H9 (cell line): ENCODE data around the gene MMD2. TPM values are rescaled to one million over a fixed set of nuclear protein-coding genes. Genes with fewer than 3 reads are reported as not detected.

Experiments used
- DNase-seq: peaks from one replicate; pipeline ENCODE4 v3.0.0-alpha.2; 2017
- H2AFZ ChIP-seq: one replicate; pipeline ENCODE4 v1.6.1; 2013; ENCODE audit warnings: mild to moderate bottlenecking, low read length, control low read depth, moderate library complexity
- H2AK5ac ChIP-seq: 2 replicates; pipeline ENCODE4 v1.6.1; 2013; ENCODE audit warnings: low read length, control low read depth, mixed read lengths; ENCODE audit not compliant: insufficient read length
- H2BK120ac ChIP-seq: one replicate; pipeline ENCODE4 v1.6.1; 2013; ENCODE audit warnings: low read depth, mild to moderate bottlenecking, low read length, control low read depth, inconsistent platforms; ENCODE audit not compliant: poor library complexity, severe bottlenecking
- H2BK12ac ChIP-seq: 2 replicates; pipeline ENCODE4 v1.6.1; 2013; ENCODE audit warnings: low read length, control low read depth, mixed read lengths, low read depth; ENCODE audit not compliant: insufficient read length
- H2BK15ac ChIP-seq: 2 replicates; pipeline ENCODE4 v1.6.1; 2013; ENCODE audit warnings: low read depth, low read length, control low read depth
- H2BK20ac ChIP-seq: one replicate; pipeline ENCODE4 v1.6.1; 2013; ENCODE audit warnings: low read depth, mild to moderate bottlenecking, low read length, control low read depth, inconsistent platforms; ENCODE audit not compliant: poor library complexity, severe bottlenecking
- H2BK5ac ChIP-seq: 2 replicates; pipeline ENCODE4 v1.6.1; 2013; ENCODE audit warnings: low read length, control low read depth, mixed read lengths; ENCODE audit not compliant: insufficient read length
- H3K14ac ChIP-seq: 2 replicates; pipeline ENCODE4 v1.6.1; 2013; ENCODE audit warnings: low read length, control low read depth; ENCODE audit not compliant: insufficient read depth
- H3K18ac ChIP-seq: 2 replicates; pipeline ENCODE4 v1.6.1; 2013; ENCODE audit warnings: low read depth, mild to moderate bottlenecking, mixed read lengths, low read length, control low read depth; ENCODE audit not compliant: insufficient read length
- H3K23ac ChIP-seq: 2 replicates; pipeline ENCODE4 v1.6.1; 2013; ENCODE audit warnings: low read length, control low read depth, mixed read lengths, low read depth; ENCODE audit not compliant: insufficient read length
- H3K23me2 ChIP-seq: 2 replicates; pipeline ENCODE4 v1.6.1; 2013; ENCODE audit warnings: low read depth, mild to moderate bottlenecking, mixed read lengths, low read length, control low read depth; ENCODE audit not compliant: insufficient read length, poor library complexity, severe bottlenecking
- H3K27ac ChIP-seq: 2 replicates; pipeline ENCODE4 v1.5.1; 2013; ENCODE audit warnings: low read length, control low read depth, mixed read lengths, low read depth; ENCODE audit not compliant: insufficient read length
- H3K27me3 ChIP-seq: 2 replicates; pipeline ENCODE4 v1.6.1; 2013; ENCODE audit warnings: low read length, control low read depth, inconsistent platforms; ENCODE audit not compliant: insufficient read depth
- H3K4ac ChIP-seq: 2 replicates; pipeline ENCODE4 v1.6.1; 2013; ENCODE audit warnings: low read depth, mild to moderate bottlenecking, control low read depth, inconsistent platforms, low read length, moderate library complexity
- H3K4me1 ChIP-seq: 2 replicates; pipeline ENCODE4 v1.6.1; 2013; ENCODE audit warnings: low read length, control low read depth, inconsistent platforms; ENCODE audit not compliant: insufficient read depth
- H3K4me2 ChIP-seq: 2 replicates; pipeline ENCODE4 v1.6.1; 2013; ENCODE audit warnings: low read length, control low read depth, mixed read lengths; ENCODE audit not compliant: insufficient read length, insufficient read depth
- H3K56ac ChIP-seq: 2 replicates; pipeline ENCODE4 v1.6.1; 2013; ENCODE audit warnings: low read depth, mild to moderate bottlenecking, mixed read lengths, low read length, control low read depth; ENCODE audit not compliant: insufficient read length
- H3K79me1 ChIP-seq: 2 replicates; pipeline ENCODE4 v1.6.1; 2013; ENCODE audit warnings: low read depth, mild to moderate bottlenecking, moderate library complexity, low read length, control low read depth, inconsistent platforms; ENCODE audit not compliant: insufficient read depth, poor library complexity, severe bottlenecking
- H3K79me2 ChIP-seq: 2 replicates; pipeline ENCODE4 v1.6.1; 2013; ENCODE audit warnings: low read length, control low read depth, inconsistent platforms; ENCODE audit not compliant: insufficient read depth
- H3K9ac ChIP-seq: 2 replicates; pipeline ENCODE4 v1.6.1; 2013; ENCODE audit warnings: low read length, control low read depth, mixed read lengths; ENCODE audit not compliant: insufficient read length; ENCODE audit errors: extremely low read depth
- H3K9me3 ChIP-seq: one replicate; pipeline ENCODE4 v1.6.1; 2013; ENCODE audit warnings: low read depth, low read length, inconsistent platforms; ENCODE audit not compliant: control insufficient read depth
- H3T11ph ChIP-seq: one replicate; pipeline ENCODE4 v1.6.1; 2013; ENCODE audit warnings: mild to moderate bottlenecking, low read length, control low read depth, inconsistent platforms
- H4K20me1 ChIP-seq: one replicate; pipeline ENCODE4 v1.6.1; 2013; ENCODE audit not compliant: control insufficient read depth, insufficient read length, insufficient read depth
- H4K5ac ChIP-seq: 2 replicates; pipeline ENCODE4 v1.6.1; 2013; ENCODE audit warnings: low read depth, mild to moderate bottlenecking, mixed read lengths, low read length, control low read depth; ENCODE audit not compliant: insufficient read length
- H4K8ac ChIP-seq: replicated peaks from 2 replicates; pipeline ENCODE4 v1.6.1; 2013; ENCODE audit warnings: low read length, control low read depth, mixed read lengths, low read depth; ENCODE audit not compliant: insufficient read length
- H4K91ac ChIP-seq: 2 replicates; pipeline ENCODE4 v1.6.1; 2013; ENCODE audit warnings: low read depth, mild to moderate bottlenecking, moderate library complexity, mixed read lengths, low read length, control low read depth; ENCODE audit not compliant: insufficient read length
- H3K27ac Mint-ChIP-seq, 3 experiments: 2 replicates in 2 of 3; 3 replicates in 1 of 3; pipeline ENCODE4 v1.8.0; 2020 to 2021; ENCODE audit warnings: mixed read lengths in 3 of 3, mild to moderate bottlenecking in 1 of 3, moderate library complexity in 1 of 3
- H3K27me3 Mint-ChIP-seq: 2 replicates; pipeline ENCODE4 v1.8.0; 2021; ENCODE audit warnings: low read depth, mild to moderate bottlenecking, moderate library complexity, mixed read lengths
- H3K36me3 Mint-ChIP-seq, 3 experiments: 2 replicates in 2 of 3; 3 replicates in 1 of 3; pipeline ENCODE4 v1.8.0; 2020 to 2021; ENCODE audit warnings: low read depth in 3 of 3, mixed read lengths in 3 of 3; ENCODE audit not compliant: insufficient read depth in 1 of 3
- H3K4me1 Mint-ChIP-seq, 2 experiments: 2 replicates each; pipeline ENCODE4 v1.8.0; 2020; ENCODE audit warnings: mixed read lengths in 2 of 2
- H3K4me3 Mint-ChIP-seq, 2 experiments: 2 replicates in 1 of 2; 3 replicates in 1 of 2; pipeline ENCODE4 v1.8.0; 2020 to 2021; ENCODE audit warnings: mild to moderate bottlenecking in 2 of 2, mixed read lengths in 2 of 2, moderate library complexity in 1 of 2
- H3K9me3 Mint-ChIP-seq, 2 experiments: 2 replicates in 1 of 2; 3 replicates in 1 of 2; pipeline ENCODE4 v1.8.0; 2020; ENCODE audit warnings: mild to moderate bottlenecking in 2 of 2, mixed read lengths in 2 of 2, moderate library complexity in 1 of 2
- CTCF ChIP-seq: fragments of 200-600 bp; sonication (generic); conservative IDR thresholded peaks from 3 replicates; pipeline ENCODE4 v1.8.0; 2021; ENCODE audit warnings: antibody characterized with exemption, mild to moderate bottlenecking
- WGBS: extraction: QIAGEN DNeasy Blood & Tissue Kit; methylation state at CpG from one replicate; pipeline ENCODE4 v1.1.7; 2013; ENCODE audit warnings: missing lambda C conversion rate, low lambda C conversion rate, mixed read lengths; ENCODE audit not compliant: insufficient read length; ENCODE audit errors: extremely low coverage; 5-methylcytosine and 5-hydroxymethylcytosine counted together
- total RNA-seq: library from RNA; stranded (reverse); gene quantifications from 2 replicates; pipeline ENCODE4 v1.2.1, GENCODE V29; 2021

Gene MMD2
- total RNA-seq, 1 experiment from 2014 or later, result 0.20 TPM

GRCh38 chr7:4884164-4884563, 74.8 kb downstream of the MMD2 start:
- no peak overlapping the region for H2BK15ac ChIP-seq
- H2BK12ac ChIP-seq, result no peak overlapping the region
- no peak overlapping the region for H3K23ac ChIP-seq
- no peaks in the 10 kb centered on the region for H3K79me1 ChIP-seq
- H2AFZ ChIP-seq, result no peak overlapping the region
- no peaks in the 10 kb centered on the region for H3K9me3 ChIP-seq
- H4K8ac ChIP-seq, result no peak overlapping the region
- no peaks in the 10 kb centered on the region for H4K20me1 ChIP-seq
- H3K27me3 ChIP-seq, result no peaks in the 10 kb centered on the region
- H3K27me3 Mint-ChIP-seq, result peaks cover 18% of the 10 kb centered on the region
- no peak overlapping the region for H3K4ac ChIP-seq
- no peak for DNase-seq
- peaks cover 11% of the 10 kb centered on the region for H3K23me2 ChIP-seq
- no peak overlapping the region for H3K14ac ChIP-seq
- peaks cover 11 to 15% of the 10 kb centered on the region in 2 experiments for H3K4me1 Mint-ChIP-seq
- H3K27ac ChIP-seq, result no peak overlapping the region
- H3K4me3 Mint-ChIP-seq, result peak overlapping the region in 1 of 2 experiments; percentile 60; a peak in 3 of 5 replicates
- H3K9me3 Mint-ChIP-seq, result no peaks in the 10 kb centered on the region; a peak in 2 of 5 replicates
- H2AK5ac ChIP-seq, result no peak overlapping the region
- H3K27ac Mint-ChIP-seq, result no peak overlapping the region
- H4K91ac ChIP-seq, result no peak overlapping the region
- no peak overlapping the region for H4K5ac ChIP-seq
- no peak overlapping the region for H2BK120ac ChIP-seq
- no CpG with 5 or more reads among the region's 10 CpGs for WGBS
- H3K79me2 ChIP-seq, result no peaks in the 10 kb centered on the region
- no peak overlapping the region for H3K56ac ChIP-seq
- H2BK5ac ChIP-seq, result no peak overlapping the region
- H3K9ac ChIP-seq, result no peak overlapping the region
- no peak for TF ChIP-seq CTCF
- H2BK20ac ChIP-seq, result no peak overlapping the region
- no peaks in the 10 kb centered on the region; a peak in 1 of 7 replicates for H3K36me3 Mint-ChIP-seq
- no peaks in the 10 kb centered on the region for H3K4me1 ChIP-seq
- no peak overlapping the region for H3K4me2 ChIP-seq
- no peak overlapping the region for H3K18ac ChIP-seq
- H3T11ph ChIP-seq, result no peak overlapping the region
